ENCODE measurements around the gene TAS1R2. TPM values are rescaled to one million over a fixed set of nuclear protein-coding genes. Genes with fewer than 3 reads are reported as not detected.

TAS1R2 gene
- total and polyA plus RNA-seq, 2 experiments from 2014 or later, result not detected

GRCh38 chr1:18886003-18886335 is 26.5 kb upstream of the TAS1R2 start:
- no peaks in the 10 kb centered on the region for H4K20me1 ChIP-seq (replicated peaks; ENCODE audit: insufficient read depth)
- H3K4me2 ChIP-seq, result no peak overlapping the region
- H3K36me3 ChIP-seq (ENCODE audit: insufficient read depth), result no peaks in the 10 kb centered on the region
- no peaks in the 10 kb centered on the region for H3K27me3 ChIP-seq (ENCODE audit: insufficient read depth)
- peaks cover 8% of the 10 kb centered on the region; the same call in 2 of the 3 replicates for H3K36me3 Mint-ChIP-seq (ENCODE audit: low read depth)
- H3K27me3 Mint-ChIP-seq (ENCODE audit: insufficient read depth, low read depth, poor library complexity), result peaks cover 3% of the 10 kb centered on the region
- DNase-seq (ENCODE audit: low spot score) (no peak), ATAC-seq (no peak)
- no peak overlapping the region for H3K4me3 ChIP-seq
- H3K9me2 ChIP-seq (ENCODE audit: insufficient read depth), result no peaks in the 10 kb centered on the region
- no peaks in the 10 kb centered on the region for H3K79me2 ChIP-seq (replicated peaks; ENCODE audit: insufficient read depth)
- no peaks in the 10 kb centered on the region for H3K4me1 Mint-ChIP-seq
- no peak overlapping the region for H3K4me3 Mint-ChIP-seq
- TF ChIP-seq EZH2 (IDR thresholded peaks at IDR 0.05; ENCODE audit: low read depth, unreplicated experiment) (no peak), ZNF462 (CRISPR knock-in tag; IDR thresholded peaks at IDR 0.05) (no peak), JUNB (IDR thresholded peaks at IDR 0.05; ENCODE audit: unreplicated experiment) (no peak), CREB1 (CRISPR knock-in tag; IDR thresholded peaks at IDR 0.05; ENCODE audit: low read depth) (no peak), STAT1 (IDR thresholded peaks at IDR 0.05; ENCODE audit: unreplicated experiment) (no peak), NANOG (IDR thresholded peaks at IDR 0.05; ENCODE audit: borderline replicate concordance) (no peak), ZNF331 (CRISPR knock-in tag; IDR thresholded peaks at IDR 0.05; ENCODE audit: low read depth) (no peak), POLR2AphosphoS5 (IDR thresholded peaks at IDR 0.05; ENCODE audit: low read depth) (no peak), ZNF114 (CRISPR knock-in tag; IDR thresholded peaks at IDR 0.05) (no peak), EZH2phosphoT487 (IDR thresholded peaks at IDR 0.05; ENCODE audit: unreplicated experiment) (no peak), REST (IDR thresholded peaks at IDR 0.05; ENCODE audit: unreplicated experiment) (no peak), CTCF (conservative IDR thresholded peaks at IDR 0.05; ENCODE audit: low read depth in 2 of 2) (no peak), ETS1 (IDR thresholded peaks at IDR 0.05) (no peak)
- H3F3A ChIP-seq (replicated peaks; ENCODE audit: low read depth), result no peaks in the 10 kb centered on the region
- no peaks in the 10 kb centered on the region for H3K9me3 Mint-ChIP-seq
- H3K27ac ChIP-seq (ENCODE audit: low read depth), result no peak overlapping the region
- no peaks in the 10 kb centered on the region for H3K4me1 ChIP-seq (ENCODE audit: insufficient read depth)
- no peak overlapping the region for H3K27ac Mint-ChIP-seq
- H2AFZ ChIP-seq, result no peak overlapping the region

All from GM23338 (cell line).